Endodermal cell (in vitro differentiated cells): ENCODE results near the gene MRAP. TPM values are rescaled to one million over a fixed set of nuclear protein-coding genes. Genes with fewer than 3 reads are reported as not detected.

ENCODE experiments used
- DNase-seq: peaks from one replicate; pipeline ENCODE4 v3.0.0-alpha.2; 2017
- H3K27ac ChIP-seq: 2 replicates; pipeline ENCODE4 v1.5.1; 2013; ENCODE audit warnings: mild to moderate bottlenecking, low read depth, low read length, moderate library complexity
- H3K27me3 ChIP-seq: 2 replicates; pipeline ENCODE4 v1.6.1; 2013; ENCODE audit warnings: mild to moderate bottlenecking, low read length, moderate library complexity; ENCODE audit not compliant: insufficient read depth, control insufficient read depth, poor library complexity, severe bottlenecking
- H3K36me3 ChIP-seq: 2 replicates; pipeline ENCODE4 v1.7.0; 2013; ENCODE audit warnings: mild to moderate bottlenecking, low read length, moderate library complexity; ENCODE audit not compliant: control insufficient read depth, insufficient read depth
- H3K4me1 ChIP-seq: one replicate; pipeline ENCODE4 v1.7.0; 2013; ENCODE audit warnings: low read length; ENCODE audit not compliant: control insufficient read depth, insufficient read depth
- H3K4me3 ChIP-seq: 2 replicates; pipeline ENCODE4 v1.5.1; 2013; ENCODE audit warnings: mild to moderate bottlenecking, low read length, moderate library complexity
- H3K9ac ChIP-seq: 2 replicates; pipeline ENCODE4 v1.6.1; 2013; ENCODE audit warnings: mild to moderate bottlenecking, low read length, moderate library complexity; ENCODE audit not compliant: poor library complexity, severe bottlenecking; ENCODE audit errors: extremely low read depth
- H3K9me3 ChIP-seq: 2 replicates; pipeline ENCODE4 v1.6.1; 2013; ENCODE audit warnings: mild to moderate bottlenecking, low read length, moderate library complexity; ENCODE audit not compliant: control insufficient read depth
- H3K27ac Mint-ChIP-seq: 2 replicates; pipeline ENCODE4 v1.8.0; 2020; ENCODE audit warnings: mixed read lengths
- H3K27me3 Mint-ChIP-seq: 2 replicates; pipeline ENCODE4 v1.8.0; 2021; ENCODE audit warnings: mild to moderate bottlenecking, mixed read lengths; ENCODE audit not compliant: insufficient read depth
- H3K36me3 Mint-ChIP-seq: 2 replicates; pipeline ENCODE4 v1.8.0; 2020; ENCODE audit warnings: low read depth, mixed read lengths
- H3K4me1 Mint-ChIP-seq: 2 replicates; pipeline ENCODE4 v1.8.0; 2020; ENCODE audit warnings: mixed read lengths
- H3K4me3 Mint-ChIP-seq: 2 replicates; pipeline ENCODE4 v1.8.0; 2020; ENCODE audit warnings: mild to moderate bottlenecking, moderate library complexity, mixed read lengths
- H3K9me3 Mint-ChIP-seq: 2 replicates; pipeline ENCODE4 v1.8.0; 2020; ENCODE audit warnings: mild to moderate bottlenecking, mixed read lengths
- WGBS, 2 experiments: methylation state at CpG; one replicate each; pipeline versions ENCODE4 v1.1.5 to v1.1.7; 2013; ENCODE audit warnings: missing lambda C conversion rate in 2 of 2, mixed read lengths in 1 of 2; ENCODE audit not compliant: insufficient coverage in 1 of 2, insufficient read length in 1 of 2; 5-methylcytosine and 5-hydroxymethylcytosine counted together
- total RNA-seq, 2 donors: library from RNA; stranded (reverse); fragmentation: NEBNext Ultra II Directional in 1 of 2; extraction: Animal tissue kit (Norgen Biotek cat#: 25700) in 1 of 2; gene quantifications; 2 replicates in 1 of 2; 3 replicates in 1 of 2; pipeline ENCODE4 v1.2.1, GENCODE V29; 2021
- TF ChIP-seq, protein P1 (sequence below): fragments of 200-600 bp; sonication (generic); conservative IDR thresholded peaks from 2 replicates; pipeline ENCODE4 v1.5.0; 2021; ENCODE audit warnings: antibody characterized with exemption, mild to moderate bottlenecking

Gene MRAP
- total RNA-seq, 2 donors from 2014 or later: not detected

- DNase-seq: no peak
- H3K27ac ChIP-seq: no peak overlapping the region
- TF ChIP-seq, protein P1, sequence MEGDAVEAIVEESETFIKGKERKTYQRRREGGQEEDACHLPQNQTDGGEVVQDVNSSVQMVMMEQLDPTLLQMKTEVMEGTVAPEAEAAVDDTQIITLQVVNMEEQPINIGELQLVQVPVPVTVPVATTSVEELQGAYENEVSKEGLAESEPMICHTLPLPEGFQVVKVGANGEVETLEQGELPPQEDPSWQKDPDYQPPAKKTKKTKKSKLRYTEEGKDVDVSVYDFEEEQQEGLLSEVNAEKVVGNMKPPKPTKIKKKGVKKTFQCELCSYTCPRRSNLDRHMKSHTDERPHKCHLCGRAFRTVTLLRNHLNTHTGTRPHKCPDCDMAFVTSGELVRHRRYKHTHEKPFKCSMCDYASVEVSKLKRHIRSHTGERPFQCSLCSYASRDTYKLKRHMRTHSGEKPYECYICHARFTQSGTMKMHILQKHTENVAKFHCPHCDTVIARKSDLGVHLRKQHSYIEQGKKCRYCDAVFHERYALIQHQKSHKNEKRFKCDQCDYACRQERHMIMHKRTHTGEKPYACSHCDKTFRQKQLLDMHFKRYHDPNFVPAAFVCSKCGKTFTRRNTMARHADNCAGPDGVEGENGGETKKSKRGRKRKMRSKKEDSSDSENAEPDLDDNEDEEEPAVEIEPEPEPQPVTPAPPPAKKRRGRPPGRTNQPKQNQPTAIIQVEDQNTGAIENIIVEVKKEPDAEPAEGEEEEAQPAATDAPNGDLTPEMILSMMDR: no peak
- H3K27me3 ChIP-seq: no peaks in the 10 kb centered on the region
- H3K36me3 ChIP-seq: peaks cover 79% of the 10 kb centered on the region
- 93 to 95% methylated on average over 14 to 16 of the region's 16 CpGs for WGBS, 2 experiments
- no peak overlapping the region for H3K4me3 ChIP-seq
- no peak overlapping the region for H3K9ac ChIP-seq
- H3K36me3 Mint-ChIP-seq: peaks cover 84% of the 10 kb centered on the region
- peaks cover 3% of the 10 kb centered on the region for H3K9me3 Mint-ChIP-seq
- no peak overlapping the region for H3K27ac Mint-ChIP-seq
- no peaks in the 10 kb centered on the region for H3K4me1 Mint-ChIP-seq
- no peaks in the 10 kb centered on the region for H3K4me1 ChIP-seq
- H3K4me3 Mint-ChIP-seq: no peak overlapping the region
- no peaks in the 10 kb centered on the region for H3K27me3 Mint-ChIP-seq
- H3K9me3 ChIP-seq: no peaks in the 10 kb centered on the region
Observed at GRCh38 chr21:32349333-32349944, 50.8 kb downstream of the MRAP start.

DNA sequence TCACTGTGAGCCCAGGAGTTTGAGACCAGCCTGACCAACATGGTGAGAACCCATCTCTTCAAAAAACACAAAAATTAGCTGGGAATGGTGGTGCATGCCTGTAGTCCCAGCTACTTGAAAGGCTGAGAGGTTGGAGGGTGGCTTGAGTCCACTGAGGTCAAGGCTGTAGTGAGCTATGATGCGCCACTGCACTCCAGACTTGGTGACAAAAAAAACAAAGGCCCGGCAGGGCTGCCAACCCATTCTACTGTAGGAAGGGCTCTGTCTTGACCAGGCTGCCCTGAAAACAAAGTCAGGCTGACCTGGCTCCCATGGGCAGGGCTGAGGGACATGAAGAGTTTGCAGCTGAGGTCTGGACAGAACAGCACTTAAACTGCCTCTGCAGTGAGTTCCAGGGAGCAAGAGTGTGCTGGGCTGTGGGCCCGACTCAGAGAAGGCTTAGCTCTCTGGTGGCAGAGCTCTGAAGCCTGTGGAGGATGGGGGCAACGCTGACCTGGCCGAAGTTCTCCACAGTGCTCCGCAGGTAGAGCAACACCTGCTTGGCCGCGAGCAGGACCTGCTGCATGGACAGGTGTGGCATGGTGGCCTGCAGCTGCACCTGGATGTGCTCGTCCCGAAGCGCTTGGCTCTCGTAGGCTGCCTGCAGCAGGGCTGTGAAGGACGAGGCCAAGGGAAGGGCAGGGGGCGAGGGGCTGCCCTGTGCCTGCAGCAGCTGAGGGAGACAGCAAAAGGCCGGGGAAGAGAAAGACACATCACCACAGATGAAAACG, 51.7 kb downstream of the MRAP start:
- TF ChIP-seq, protein P1: no peak
- 92 to 97% methylated on average over 9 to 16 of the region's 16 CpGs for WGBS, 2 experiments
- H3K36me3 ChIP-seq: peaks cover 80% of the 10 kb centered on the region
- no peak overlapping the region for H3K27ac Mint-ChIP-seq
- no peak overlapping the region for H3K4me3 ChIP-seq
- H3K27me3 Mint-ChIP-seq: no peaks in the 10 kb centered on the region
- H3K9me3 Mint-ChIP-seq: no peaks in the 10 kb centered on the region
- no peak overlapping the region for H3K9ac ChIP-seq
- H3K9me3 ChIP-seq: no peaks in the 10 kb centered on the region
- H3K4me3 Mint-ChIP-seq: no peak overlapping the region
- peaks cover 84% of the 10 kb centered on the region for H3K36me3 Mint-ChIP-seq
- DNase-seq: no peak
- no peak overlapping the region for H3K27ac ChIP-seq
- H3K4me1 Mint-ChIP-seq: no peaks in the 10 kb centered on the region
- no peaks in the 10 kb centered on the region for H3K4me1 ChIP-seq
- H3K27me3 ChIP-seq: no peaks in the 10 kb centered on the region

DNA sequence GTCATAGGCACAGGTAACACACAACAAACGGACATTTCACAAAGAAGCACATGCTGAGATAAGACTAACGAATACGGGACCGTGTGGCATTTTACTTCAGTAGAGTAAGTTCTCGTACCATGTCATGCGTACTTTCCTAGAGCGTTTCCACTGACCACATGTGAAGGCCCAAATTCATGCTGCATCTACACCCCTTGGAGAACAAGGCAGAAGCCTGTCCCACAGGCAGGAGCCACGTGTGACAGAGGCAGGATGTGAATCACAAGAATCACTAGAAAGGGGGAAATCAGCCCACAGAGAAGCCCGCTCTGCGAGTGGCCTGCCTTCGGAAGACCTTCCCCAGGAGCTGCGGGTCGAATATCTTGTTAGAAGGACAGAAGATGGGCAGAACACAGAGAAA, 52.3 kb downstream of the MRAP start:
- Histone ChIP-seq H3K9ac (no peak overlapping the region), H3K4me1 (no peaks in the 10 kb centered on the region), H3K4me3 (no peak overlapping the region), H3K9me3 (no peaks in the 10 kb centered on the region), H3K27me3 (no peaks in the 10 kb centered on the region), H3K36me3 (peaks cover 80% of the 10 kb centered on the region), H3K27ac (no peak overlapping the region)
- Mint-ChIP-seq H3K27me3 (no peaks in the 10 kb centered on the region), H3K27ac (no peak overlapping the region), H3K9me3 (no peaks in the 10 kb centered on the region), H3K4me1 (no peaks in the 10 kb centered on the region), H3K36me3 (peaks cover 85% of the 10 kb centered on the region), H3K4me3 (no peak overlapping the region)
- WGBS, 2 experiments: 92 to 93% methylated on average over 13 of the region's 13 CpGs
- TF ChIP-seq, protein P1: no peak
- DNase-seq: no peak
